NB4 (cell line): Measurements from ENCODE around the gene ARSB.

Source experiments
- DNase-seq: peaks from one replicate; pipeline ENCODE4 v3.0.0; 2010; ENCODE audit warnings: low read depth
- H3K4me3 ChIP-seq: one replicate; pipeline ENCODE4 v1.5.1; 2011; ENCODE audit warnings: mild to moderate bottlenecking, low read depth, low read length, moderate library complexity
- MYC ChIP-seq: IDR thresholded peaks from 2 replicates; pipeline ENCODE4 v1.6.1; 2011; ENCODE audit warnings: low read depth, low read length
- POLR2A ChIP-seq: IDR thresholded peaks from 2 replicates; pipeline ENCODE4 v1.6.1; 2011; ENCODE audit warnings: mild to moderate bottlenecking; ENCODE audit not compliant: insufficient read length; ENCODE audit errors: extremely low read depth
- TF ChIP-seq, protein P1 (sequence below): IDR thresholded peaks from one replicate; pipeline ENCODE4 v1.5.1; 2012; ENCODE audit warnings: low read depth, low read length
- TF ChIP-seq, protein P2 (sequence below): IDR thresholded peaks from 2 replicates; pipeline ENCODE4 v1.6.1; 2011; ENCODE audit warnings: low read depth, low read length

The ARSB gene

DNA sequence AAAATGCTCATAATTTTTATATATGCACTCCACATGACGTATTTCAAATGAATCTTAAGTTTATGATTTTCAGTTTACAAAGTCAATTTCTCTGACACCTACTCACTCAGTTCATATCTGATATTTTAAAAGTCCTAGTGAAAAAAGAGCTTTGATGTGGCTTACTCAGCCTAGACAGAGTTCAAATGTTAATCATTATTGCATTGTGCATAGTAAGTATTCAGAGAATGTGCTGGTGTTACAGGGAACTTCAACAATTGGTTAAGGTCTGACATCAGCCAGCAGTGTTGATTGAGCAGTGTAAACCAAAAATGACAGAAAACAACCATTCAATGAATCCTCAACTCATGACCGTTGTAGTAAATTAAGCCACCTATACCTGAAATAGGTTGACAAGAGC is 189.4 kb downstream of the ARSB start:
- TF ChIP-seq, protein P1, sequence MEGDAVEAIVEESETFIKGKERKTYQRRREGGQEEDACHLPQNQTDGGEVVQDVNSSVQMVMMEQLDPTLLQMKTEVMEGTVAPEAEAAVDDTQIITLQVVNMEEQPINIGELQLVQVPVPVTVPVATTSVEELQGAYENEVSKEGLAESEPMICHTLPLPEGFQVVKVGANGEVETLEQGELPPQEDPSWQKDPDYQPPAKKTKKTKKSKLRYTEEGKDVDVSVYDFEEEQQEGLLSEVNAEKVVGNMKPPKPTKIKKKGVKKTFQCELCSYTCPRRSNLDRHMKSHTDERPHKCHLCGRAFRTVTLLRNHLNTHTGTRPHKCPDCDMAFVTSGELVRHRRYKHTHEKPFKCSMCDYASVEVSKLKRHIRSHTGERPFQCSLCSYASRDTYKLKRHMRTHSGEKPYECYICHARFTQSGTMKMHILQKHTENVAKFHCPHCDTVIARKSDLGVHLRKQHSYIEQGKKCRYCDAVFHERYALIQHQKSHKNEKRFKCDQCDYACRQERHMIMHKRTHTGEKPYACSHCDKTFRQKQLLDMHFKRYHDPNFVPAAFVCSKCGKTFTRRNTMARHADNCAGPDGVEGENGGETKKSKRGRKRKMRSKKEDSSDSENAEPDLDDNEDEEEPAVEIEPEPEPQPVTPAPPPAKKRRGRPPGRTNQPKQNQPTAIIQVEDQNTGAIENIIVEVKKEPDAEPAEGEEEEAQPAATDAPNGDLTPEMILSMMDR, result no peak
- TF ChIP-seq POLR2A, result no peak
- TF ChIP-seq MYC, result no peak
- TF ChIP-seq, protein P2, sequence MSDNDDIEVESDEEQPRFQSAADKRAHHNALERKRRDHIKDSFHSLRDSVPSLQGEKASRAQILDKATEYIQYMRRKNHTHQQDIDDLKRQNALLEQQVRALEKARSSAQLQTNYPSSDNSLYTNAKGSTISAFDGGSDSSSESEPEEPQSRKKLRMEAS, result no peak

DNA sequence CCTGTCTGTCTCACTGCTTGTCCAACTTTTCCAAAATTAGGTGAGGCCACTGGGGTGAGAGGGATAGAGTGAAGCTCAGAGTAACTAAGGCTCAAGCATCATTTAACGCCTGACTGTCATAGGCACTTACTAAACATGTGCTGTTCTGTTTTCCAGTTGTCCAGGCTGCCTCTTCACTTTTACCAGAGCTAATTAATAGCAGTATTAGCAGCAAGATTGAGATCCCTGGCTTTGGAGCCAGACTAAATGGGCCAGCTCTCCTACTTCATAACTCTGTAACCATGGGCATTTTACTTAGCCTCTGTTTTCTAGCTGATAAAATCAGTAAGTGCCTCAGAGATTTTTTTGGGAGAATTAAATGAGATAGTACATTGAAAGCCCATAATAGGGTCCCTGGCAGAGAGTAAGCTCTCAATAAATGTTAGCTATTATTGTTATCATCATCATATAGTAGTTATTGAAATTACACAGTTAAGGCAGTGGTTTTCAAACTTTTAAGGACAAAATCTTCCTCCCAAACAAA is 190.4 kb downstream of the ARSB start:
- H3K4me3 ChIP-seq, result no peak overlapping the region
- DNase-seq, result no peak
- TF ChIP-seq, protein P1, result no peak
- no peak for TF ChIP-seq POLR2A
- no peak for TF ChIP-seq MYC
- TF ChIP-seq, protein P2, result no peak

More for the DNA sequence above, 189.4 kb downstream of the ARSB start:
- H3K4me3 ChIP-seq, result no peak overlapping the region
- no peak for DNase-seq

DNA sequence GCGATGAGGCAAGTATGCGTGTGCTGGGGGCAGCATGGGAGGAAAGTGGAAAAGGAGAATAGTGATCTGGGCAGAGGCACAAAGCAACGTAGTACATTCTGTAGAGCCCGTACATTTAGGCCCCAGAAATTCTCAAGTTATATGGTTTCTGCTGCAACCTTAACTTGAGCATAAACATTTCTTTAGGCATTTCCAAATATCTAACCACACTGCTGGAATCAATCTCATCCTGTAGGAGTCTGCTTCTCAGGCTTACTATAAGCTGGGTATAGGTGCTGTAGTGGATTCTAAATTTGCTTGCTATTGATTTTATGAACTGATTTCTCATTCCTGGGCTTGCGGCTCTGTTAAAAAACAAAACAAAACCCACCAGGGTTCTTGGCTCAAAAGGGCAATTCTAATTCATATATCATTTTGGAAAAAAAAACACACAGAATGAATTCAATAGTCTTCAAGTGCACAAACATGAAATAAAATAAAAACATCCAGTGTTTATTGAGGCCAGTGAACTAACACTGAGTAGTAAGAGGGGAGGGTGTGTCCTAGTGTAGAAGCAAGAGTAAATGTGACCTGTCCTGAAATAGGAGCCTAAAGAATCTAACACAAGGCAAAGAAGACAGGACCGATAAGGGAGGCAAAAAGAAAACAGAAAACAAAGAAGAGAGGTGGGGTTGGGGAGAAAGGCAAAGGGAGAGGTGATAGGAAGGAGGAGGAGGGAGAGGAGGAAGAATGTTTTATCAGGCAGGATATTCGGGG is 191.0 kb downstream of the ARSB start:
- no peak overlapping the region for H3K4me3 ChIP-seq
- DNase-seq, result no peak
- TF ChIP-seq, protein P2, result no peak
- TF ChIP-seq MYC (no peak), POLR2A (no peak)
- TF ChIP-seq, protein P1, result no peak

DNA sequence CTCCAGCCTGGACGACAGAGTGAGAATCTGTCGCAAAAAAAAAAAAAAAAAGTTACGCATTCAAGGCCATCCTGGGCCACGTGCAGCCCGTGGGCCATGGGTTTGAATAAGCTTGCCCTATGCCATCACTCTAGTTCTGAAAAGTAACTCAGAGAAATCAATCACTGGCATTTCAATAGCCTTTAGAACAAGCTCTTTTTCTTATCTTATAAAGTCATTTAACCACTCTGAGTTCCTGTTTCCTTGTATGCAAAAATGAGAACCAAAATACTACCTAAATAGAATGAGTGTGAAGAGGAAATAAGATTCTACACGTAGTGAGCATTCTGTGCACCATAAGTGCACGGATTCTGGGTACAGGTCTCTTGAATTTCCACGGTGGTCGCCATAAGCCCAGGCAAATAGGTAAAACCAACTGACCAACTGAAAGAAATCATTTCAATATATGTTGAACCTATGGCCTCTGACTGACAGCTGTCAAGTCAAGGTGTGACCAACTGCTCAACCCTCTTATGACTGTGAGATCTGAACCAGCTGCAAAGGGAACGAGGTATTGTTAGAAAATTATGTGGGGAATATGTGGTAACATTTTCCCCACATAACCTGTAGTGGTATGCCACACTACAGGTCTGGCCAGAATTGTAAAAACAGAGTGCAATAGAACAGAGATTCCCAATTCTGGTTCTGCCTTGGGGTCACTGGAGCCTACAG is 192.6 kb downstream of the ARSB start:
- no peak overlapping the region for H3K4me3 ChIP-seq
- TF ChIP-seq MYC, result no peak
- no peak for TF ChIP-seq POLR2A
- TF ChIP-seq, protein P2, result no peak
- TF ChIP-seq, protein P1, result no peak
- DNase-seq, result no peak

DNA sequence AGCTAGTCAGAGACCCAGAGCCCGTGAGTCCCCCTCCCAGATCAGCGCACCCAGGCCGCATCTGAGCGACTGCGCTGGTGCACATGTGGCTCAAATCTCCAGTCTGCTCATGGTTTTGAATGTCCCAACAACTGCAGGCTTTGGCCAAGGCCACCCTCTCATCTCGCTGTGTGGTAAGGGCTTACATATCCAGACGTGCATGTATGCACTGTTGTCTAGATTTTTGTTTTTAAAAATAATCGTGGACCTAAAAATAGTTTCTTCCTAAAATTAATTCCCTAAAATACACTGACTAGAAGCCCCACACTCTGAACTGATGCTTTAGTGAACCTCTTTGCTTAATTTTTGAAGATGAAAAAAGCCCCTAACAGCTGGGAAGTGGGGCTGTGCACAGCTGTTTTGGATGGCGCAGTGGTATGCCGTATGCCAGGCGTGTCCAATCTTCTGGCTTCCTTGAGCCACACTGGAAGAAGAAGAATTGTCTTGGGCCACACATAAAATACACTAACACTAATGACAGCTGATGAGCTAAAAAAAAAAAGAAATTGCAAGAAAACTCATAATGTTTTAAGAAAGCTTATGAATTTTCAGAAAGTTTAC is 193.5 kb downstream of the ARSB start:
- DNase-seq, result no peak
- TF ChIP-seq POLR2A, result no peak
- TF ChIP-seq, protein P1, result no peak
- no peak for TF ChIP-seq MYC
- TF ChIP-seq, protein P2, result no peak
- no peak overlapping the region for H3K4me3 ChIP-seq
